Ishikawa (cell line): Measurements from ENCODE around the gene DNAH2.

Experiments
- CEBPB ChIP-seq: IDR thresholded peaks from 2 replicates; pipeline ENCODE4 v1.6.1; 2012
- CREB1 ChIP-seq: IDR thresholded peaks from 2 replicates; pipeline ENCODE4 v1.6.1; 2012; ENCODE audit warnings: low read depth
- EGR1 ChIP-seq: IDR thresholded peaks from 2 replicates; pipeline ENCODE4 v1.6.1; 2012
- EP300 ChIP-seq: IDR thresholded peaks from 2 replicates; pipeline ENCODE4 v1.6.1; 2012; ENCODE audit warnings: borderline replicate concordance
- FOXM1 ChIP-seq: IDR thresholded peaks from 2 replicates; pipeline ENCODE4 v1.6.1; 2012; ENCODE audit warnings: low read depth, borderline replicate concordance
- RAD21 ChIP-seq: IDR thresholded peaks from 2 replicates; pipeline ENCODE4 v1.6.1; 2012; ENCODE audit warnings: low read depth
- REST ChIP-seq: IDR thresholded peaks from 2 replicates; pipeline ENCODE4 v1.6.1; 2012; ENCODE audit warnings: low read depth, mild to moderate bottlenecking
- TAF1 ChIP-seq: IDR thresholded peaks from 2 replicates; pipeline ENCODE4 v1.6.1; 2012; ENCODE audit warnings: low read depth, mild to moderate bottlenecking
- TCF12 ChIP-seq: IDR thresholded peaks from 2 replicates; pipeline ENCODE4 v1.6.1; 2012; ENCODE audit warnings: low read depth
- TEAD4 ChIP-seq: IDR thresholded peaks from 2 replicates; pipeline ENCODE4 v1.6.1; 2012
- USF1 ChIP-seq: IDR thresholded peaks from 2 replicates; pipeline ENCODE4 v1.6.1; 2012
- YY1 ChIP-seq: IDR thresholded peaks from 2 replicates; pipeline ENCODE4 v1.6.1; 2012; ENCODE audit warnings: low read depth
- ZBTB7A ChIP-seq: IDR thresholded peaks from 2 replicates; pipeline ENCODE4 v1.6.1; 2012; ENCODE audit warnings: low read depth
- TF ChIP-seq, protein P1 (sequence below): IDR thresholded peaks from 2 replicates; pipeline ENCODE4 v1.6.1; 2012

DNA sequence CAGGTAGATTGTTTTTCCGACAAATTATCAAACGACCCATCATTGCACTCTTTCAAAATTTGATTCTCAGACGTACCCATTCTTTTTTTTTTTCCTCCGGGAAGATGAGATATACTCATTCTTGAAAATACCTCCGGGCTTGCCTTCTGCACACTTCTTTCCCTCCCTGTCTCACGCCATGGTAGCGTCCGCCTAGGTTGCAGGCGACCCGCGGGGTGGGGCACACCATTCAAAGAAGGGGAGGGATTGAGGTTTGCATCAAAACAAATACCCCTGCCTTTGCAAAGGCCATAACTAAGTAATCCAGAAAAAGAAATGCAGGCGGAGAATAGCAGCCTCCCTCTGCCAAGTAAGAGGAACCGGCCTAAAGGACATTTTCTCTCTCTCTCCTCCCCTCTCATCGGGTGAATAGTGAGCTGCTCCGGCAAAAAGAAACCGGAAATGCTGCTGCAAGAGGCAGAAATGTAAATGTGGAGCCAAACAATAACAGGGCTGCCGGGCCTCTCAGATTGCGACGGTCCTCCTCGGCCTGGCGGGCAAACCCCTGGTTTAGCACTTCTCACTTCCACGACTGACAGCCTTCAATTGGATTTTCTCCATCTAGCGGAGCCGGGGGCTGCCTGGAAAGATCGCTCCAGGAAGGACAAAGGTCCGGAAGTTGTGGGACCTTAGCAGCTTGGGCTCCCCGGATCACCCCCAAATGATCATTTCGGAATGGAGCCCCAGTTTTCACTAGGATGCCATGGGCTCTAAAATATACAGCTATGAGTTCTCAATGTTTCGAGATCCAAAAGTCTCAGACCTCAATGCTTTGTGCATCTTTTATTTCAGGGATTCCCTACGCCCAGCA lies 31.1 kb upstream of the DNAH2 start:
- TF ChIP-seq RAD21 (no peak), YY1 (no peak; the same call in 1 of the 2 replicates), EP300 (no peak; the same call in 1 of the 2 replicates), FOXM1 (0 out of 2 replicates have a peak, but pooled peaks have one; percentile 20), TAF1 (peak; percentile 69; the same call in 1 of the 2 replicates), REST (no peak), CREB1 (no peak), CEBPB (no peak), TCF12 (no peak; the same call in 1 of the 2 replicates), USF1 (no peak), EGR1 (no peak), TEAD4 (no peak), ZBTB7A (no peak)
- TF ChIP-seq, protein P1, sequence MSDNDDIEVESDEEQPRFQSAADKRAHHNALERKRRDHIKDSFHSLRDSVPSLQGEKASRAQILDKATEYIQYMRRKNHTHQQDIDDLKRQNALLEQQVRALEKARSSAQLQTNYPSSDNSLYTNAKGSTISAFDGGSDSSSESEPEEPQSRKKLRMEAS = no peak
